Esophagus muscularis mucosa (tissue), 4 donors: ENCODE measurements around the gene RNF213.

Source experiments
- CTCF ChIP-seq, 3 experiments: fragments of 200-600 bp in 2 of 3; fragments of 450-650 bp in 1 of 3; sonication (generic) in 2 of 3; IDR thresholded peaks; one replicate each; pipeline ENCODE4 v1.5.1; 2017 to 2019; ENCODE audit warnings: antibody characterized with exemption in 3 of 3, mild to moderate bottlenecking in 2 of 3, moderate library complexity in 1 of 3
- EP300 ChIP-seq: sonication (generic); formaldehyde crosslinking; IDR thresholded peaks from one replicate; pipeline ENCODE4 v1.6.1; 2017; ENCODE audit warnings: antibody characterized with exemption
- POLR2A ChIP-seq: fragments of 450-650 bp; IDR thresholded peaks from one replicate; pipeline ENCODE4 v1.6.1; 2017; ENCODE audit warnings: antibody characterized with exemption, moderate library complexity, mild to moderate bottlenecking, low read depth
- POLR2AphosphoS5 ChIP-seq, 2 donors: sonication (generic); formaldehyde crosslinking; IDR thresholded peaks; one replicate each; pipeline ENCODE4 v1.6.1; 2017; ENCODE audit warnings: antibody characterized with exemption in 2 of 2

- TF ChIP-seq CTCF (IDR thresholded peaks at IDR 0.05) = no peak
- no peak for TF ChIP-seq POLR2AphosphoS5 (IDR thresholded peaks at IDR 0.05)
- no peak for TF ChIP-seq POLR2A
- no peak for TF ChIP-seq EP300
Observed at GRCh38 chr17:80427366-80428282, 167.0 kb downstream of the RNF213 start.
